Measurements from ENCODE around the gene SENP2.

SENP2 gene

GRCh38 chr3:185559706-185560090 is 26.4 kb upstream of the SENP2 start:
- no peak for TF ChIP-seq CREB1 (IDR thresholded peaks at IDR 0.05; ENCODE audit: low read depth)
- TF ChIP-seq RAD21 (IDR thresholded peaks at IDR 0.05; ENCODE audit: low read depth): no peak
- no peak for TF ChIP-seq FOXM1 (IDR thresholded peaks at IDR 0.05; ENCODE audit: borderline replicate concordance, low read depth)
- no peak for TF ChIP-seq NFIC (IDR thresholded peaks at IDR 0.05)
- TF ChIP-seq ZBTB7A (IDR thresholded peaks at IDR 0.05; ENCODE audit: low read depth): no peak

- no peak for TF ChIP-seq EGR1 (IDR thresholded peaks at IDR 0.05)
- TF ChIP-seq ZBTB7A (IDR thresholded peaks at IDR 0.05; ENCODE audit: low read depth): no peak
- no peak for TF ChIP-seq NFIC (IDR thresholded peaks at IDR 0.05)
- no peak for TF ChIP-seq CREB1 (IDR thresholded peaks at IDR 0.05; ENCODE audit: low read depth)
- TF ChIP-seq TCF12 (IDR thresholded peaks at IDR 0.05; ENCODE audit: low read depth): no peak
- no peak for TF ChIP-seq CEBPB (IDR thresholded peaks at IDR 0.05)
- no peak for TF ChIP-seq USF1 (IDR thresholded peaks at IDR 0.05)
- TF ChIP-seq, protein P1, sequence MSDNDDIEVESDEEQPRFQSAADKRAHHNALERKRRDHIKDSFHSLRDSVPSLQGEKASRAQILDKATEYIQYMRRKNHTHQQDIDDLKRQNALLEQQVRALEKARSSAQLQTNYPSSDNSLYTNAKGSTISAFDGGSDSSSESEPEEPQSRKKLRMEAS (IDR thresholded peaks at IDR 0.05): no peak
- no peak for TF ChIP-seq YY1 (IDR thresholded peaks at IDR 0.05; ENCODE audit: low read depth)
- no peak for TF ChIP-seq FOXM1 (IDR thresholded peaks at IDR 0.05; ENCODE audit: borderline replicate concordance, low read depth)
- TF ChIP-seq, protein P2, sequence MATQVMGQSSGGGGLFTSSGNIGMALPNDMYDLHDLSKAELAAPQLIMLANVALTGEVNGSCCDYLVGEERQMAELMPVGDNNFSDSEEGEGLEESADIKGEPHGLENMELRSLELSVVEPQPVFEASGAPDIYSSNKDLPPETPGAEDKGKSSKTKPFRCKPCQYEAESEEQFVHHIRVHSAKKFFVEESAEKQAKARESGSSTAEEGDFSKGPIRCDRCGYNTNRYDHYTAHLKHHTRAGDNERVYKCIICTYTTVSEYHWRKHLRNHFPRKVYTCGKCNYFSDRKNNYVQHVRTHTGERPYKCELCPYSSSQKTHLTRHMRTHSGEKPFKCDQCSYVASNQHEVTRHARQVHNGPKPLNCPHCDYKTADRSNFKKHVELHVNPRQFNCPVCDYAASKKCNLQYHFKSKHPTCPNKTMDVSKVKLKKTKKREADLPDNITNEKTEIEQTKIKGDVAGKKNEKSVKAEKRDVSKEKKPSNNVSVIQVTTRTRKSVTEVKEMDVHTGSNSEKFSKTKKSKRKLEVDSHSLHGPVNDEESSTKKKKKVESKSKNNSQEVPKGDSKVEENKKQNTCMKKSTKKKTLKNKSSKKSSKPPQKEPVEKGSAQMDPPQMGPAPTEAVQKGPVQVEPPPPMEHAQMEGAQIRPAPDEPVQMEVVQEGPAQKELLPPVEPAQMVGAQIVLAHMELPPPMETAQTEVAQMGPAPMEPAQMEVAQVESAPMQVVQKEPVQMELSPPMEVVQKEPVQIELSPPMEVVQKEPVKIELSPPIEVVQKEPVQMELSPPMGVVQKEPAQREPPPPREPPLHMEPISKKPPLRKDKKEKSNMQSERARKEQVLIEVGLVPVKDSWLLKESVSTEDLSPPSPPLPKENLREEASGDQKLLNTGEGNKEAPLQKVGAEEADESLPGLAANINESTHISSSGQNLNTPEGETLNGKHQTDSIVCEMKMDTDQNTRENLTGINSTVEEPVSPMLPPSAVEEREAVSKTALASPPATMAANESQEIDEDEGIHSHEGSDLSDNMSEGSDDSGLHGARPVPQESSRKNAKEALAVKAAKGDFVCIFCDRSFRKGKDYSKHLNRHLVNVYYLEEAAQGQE (IDR thresholded peaks at IDR 0.05; ENCODE audit: low read depth): no peak
- no peak for TF ChIP-seq TEAD4 (IDR thresholded peaks at IDR 0.05)
- no peak for TF ChIP-seq RAD21 (IDR thresholded peaks at IDR 0.05; ENCODE audit: low read depth)
- no peak for TF ChIP-seq TAF1 (IDR thresholded peaks at IDR 0.05; ENCODE audit: low read depth)
- no peak for TF ChIP-seq EP300 (IDR thresholded peaks at IDR 0.05; ENCODE audit: borderline replicate concordance)
Measured at GRCh38 chr3:185560676-185561075, 25.4 kb upstream of the SENP2 start.

DNA sequence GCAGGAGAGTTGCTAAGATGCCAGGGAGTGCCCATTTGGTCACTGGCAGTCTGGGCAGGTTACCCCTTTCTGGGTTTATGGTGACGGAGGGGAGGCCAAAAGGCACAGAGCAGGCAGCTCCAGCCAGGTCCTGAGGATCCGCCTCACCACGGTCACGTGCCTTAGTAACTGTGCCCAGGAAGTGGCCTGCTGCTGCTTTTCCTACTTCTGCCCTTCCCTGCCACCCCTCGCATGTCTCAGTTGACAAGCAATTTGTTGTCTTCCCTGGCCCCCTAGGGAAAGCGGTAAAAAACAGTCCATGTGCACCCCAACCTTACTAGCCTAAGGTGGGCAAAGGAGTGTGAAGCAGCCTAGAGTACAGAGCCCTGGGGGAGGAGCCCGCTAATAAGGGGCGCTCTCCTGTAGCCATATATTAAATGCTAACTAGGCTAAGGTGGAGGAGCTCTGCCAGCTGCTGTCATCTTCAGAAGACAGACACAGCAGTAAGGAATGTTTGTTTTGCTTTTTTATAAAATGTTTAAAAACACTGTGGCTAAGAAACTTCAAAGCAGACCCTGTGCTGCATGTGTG is 24.6 kb upstream of the SENP2 start:
- TF ChIP-seq YY1 (IDR thresholded peaks at IDR 0.05; ENCODE audit: low read depth) (no peak), USF1 (IDR thresholded peaks at IDR 0.05) (peak; percentile 70)

DNA sequence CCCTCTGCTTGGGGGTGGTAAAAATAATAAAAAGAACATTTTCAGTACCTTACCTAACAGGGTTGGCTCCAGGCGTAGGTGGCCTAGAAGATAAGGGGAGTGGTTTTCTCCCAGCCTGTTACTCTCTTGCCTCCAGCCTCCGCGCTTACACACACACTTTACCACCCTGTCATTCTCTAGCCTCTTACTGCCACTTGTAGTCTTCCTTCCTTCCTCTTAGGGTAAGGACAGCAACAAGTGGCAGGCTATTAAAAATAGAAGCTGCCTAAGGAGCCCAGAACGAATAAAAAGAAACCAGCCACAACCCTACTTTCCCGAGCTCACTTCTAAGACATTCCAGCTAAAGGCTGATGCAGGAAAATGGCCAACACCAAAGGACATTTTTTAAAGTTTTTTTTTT is 24.1 kb upstream of the SENP2 start:
- TF ChIP-seq CREB1 (IDR thresholded peaks at IDR 0.05; ENCODE audit: low read depth): no peak
- TF ChIP-seq FOXM1 (IDR thresholded peaks at IDR 0.05; ENCODE audit: borderline replicate concordance, low read depth): no peak
- no peak for TF ChIP-seq USF1 (IDR thresholded peaks at IDR 0.05)
- no peak for TF ChIP-seq TEAD4 (IDR thresholded peaks at IDR 0.05)
- no peak for TF ChIP-seq TCF12 (IDR thresholded peaks at IDR 0.05; ENCODE audit: low read depth)

- TF ChIP-seq, protein P1 (IDR thresholded peaks at IDR 0.05): no peak
- TF ChIP-seq CREB1 (IDR thresholded peaks at IDR 0.05; ENCODE audit: low read depth): no peak
- TF ChIP-seq, protein P2 (IDR thresholded peaks at IDR 0.05; ENCODE audit: low read depth): no peak
- TF ChIP-seq EGR1 (IDR thresholded peaks at IDR 0.05): no peak
- no peak for TF ChIP-seq RAD21 (IDR thresholded peaks at IDR 0.05; ENCODE audit: low read depth)
- TF ChIP-seq YY1 (IDR thresholded peaks at IDR 0.05; ENCODE audit: low read depth): no peak
- TF ChIP-seq TEAD4 (IDR thresholded peaks at IDR 0.05): no peak
Measured at GRCh38 chr3:185572183-185572582, 13.9 kb upstream of the SENP2 start.

DNA sequence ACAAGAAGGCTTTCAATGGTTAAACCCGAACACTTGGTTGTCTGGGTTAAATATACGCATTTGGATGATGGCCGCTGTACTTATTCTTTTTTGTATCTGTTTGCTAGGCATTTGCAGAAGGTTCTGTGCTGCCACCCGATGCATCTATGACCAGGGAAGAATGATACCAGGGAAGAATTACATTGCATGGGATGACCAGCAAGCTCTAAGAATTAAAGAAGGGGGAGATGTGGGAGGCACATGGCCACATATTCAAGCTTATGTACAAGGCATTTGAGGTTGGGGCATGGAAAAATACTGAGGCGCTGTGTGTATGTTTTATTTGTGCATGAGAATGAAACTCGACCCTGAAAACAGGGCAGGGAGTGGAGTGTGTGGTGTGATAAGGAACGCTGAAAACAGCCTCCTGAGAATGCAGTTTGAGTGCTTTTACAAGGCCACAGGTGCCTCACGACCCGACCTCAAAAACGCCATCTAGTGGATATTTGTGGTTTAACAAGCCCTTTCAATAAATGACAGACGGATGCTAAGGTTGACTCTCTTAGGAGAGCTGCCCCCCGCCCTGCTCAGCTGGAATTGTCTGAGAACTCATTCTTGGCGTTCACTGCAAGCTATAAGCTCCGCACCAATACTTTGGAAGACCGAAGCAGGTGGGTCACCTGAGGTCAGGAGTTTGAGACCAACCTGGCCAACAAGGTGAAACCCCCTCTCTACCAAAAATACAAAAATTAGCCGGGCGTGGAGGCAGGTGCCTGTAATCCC is 10.8 kb upstream of the SENP2 start:
- peak; percentile 67 for TF ChIP-seq RAD21 (IDR thresholded peaks at IDR 0.05; ENCODE audit: low read depth)

Data from Ishikawa (cell line).